HK-2 (cell line): ENCODE results near the gene RRBP1.

Experiments used
- DNase-seq: peaks from one replicate; pipeline ENCODE4 v3.0.0-alpha.2; 2018; ENCODE audit not compliant: unreplicated experiment

The RRBP1 gene

GRCh38 chr20:17681726-17682102 is 328 bp downstream of the RRBP1 start:
- no peak for DNase-seq

- peak; percentile 84 for DNase-seq
Observed at GRCh38 chr20:17680836-17681725, 961 bp downstream of the RRBP1 start.

GRCh38 chr20:17679941-17680835 is 1.9 kb downstream of the RRBP1 start:
- DNase-seq = peak; percentile 38

GRCh38 chr20:17678886-17679285 is 3.2 kb downstream of the RRBP1 start:
- no peak for DNase-seq

GRCh38 chr20:17678295-17678694 is 3.7 kb downstream of the RRBP1 start:
- no peak for DNase-seq

GRCh38 chr20:17676942-17677341 is 5.1 kb downstream of the RRBP1 start:
- no peak for DNase-seq

GRCh38 chr20:17676378-17676759 is 5.7 kb downstream of the RRBP1 start:
- no peak for DNase-seq

- DNase-seq = no peak
Observed at GRCh38 chr20:17675519-17676377, 6.3 kb downstream of the RRBP1 start.

- DNase-seq = no peak
Observed at GRCh38 chr20:17674722-17675518, 7.1 kb downstream of the RRBP1 start.

- DNase-seq = no peak
Observed at GRCh38 chr20:17673084-17673483, 9.0 kb downstream of the RRBP1 start.

GRCh38 chr20:17671565-17671964 is 10.5 kb downstream of the RRBP1 start:
- no peak for DNase-seq

GRCh38 chr20:17671011-17671410 is 11.0 kb downstream of the RRBP1 start:
- no peak for DNase-seq

GRCh38 chr20:17669306-17669931 is 12.6 kb downstream of the RRBP1 start:
- no peak for DNase-seq

- no peak for DNase-seq
Observed at GRCh38 chr20:17668432-17668831, 13.6 kb downstream of the RRBP1 start.

GRCh38 chr20:17667445-17667844 is 14.6 kb downstream of the RRBP1 start:
- no peak for DNase-seq

GRCh38 chr20:17666481-17666880 is 15.6 kb downstream of the RRBP1 start:
- no peak for DNase-seq

GRCh38 chr20:17665756-17666155 is 16.3 kb downstream of the RRBP1 start:
- DNase-seq = no peak

GRCh38 chr20:17664025-17664633 is 17.9 kb downstream of the RRBP1 start:
- DNase-seq = no peak

- DNase-seq = no peak
Observed at GRCh38 chr20:17663486-17663885, 18.6 kb downstream of the RRBP1 start.

GRCh38 chr20:17663040-17663399 is 19.0 kb downstream of the RRBP1 start:
- no peak for DNase-seq
